HepG2 (cell line): Measurements from ENCODE around the gene PLD3. TPM values are rescaled to one million over a fixed set of nuclear protein-coding genes. Genes with fewer than 3 reads are reported as not detected.

Experiments used
- ATAC-seq: fragments of 200-7000 bp; cut with Tn5 transposase; 3 replicates; pipeline ENCODE4 v1.9.1; 2020; ENCODE audit warnings: mild to moderate bottlenecking, moderate library complexity
- BruUV-seq: library from RNA; stranded (reverse); fragments of 400-500 nt; replicated peaks from 2 replicates; lab custom pipeline; 2021; lab: Mats Ljungman, UMichigan
- CTCF ChIA-PET: fragments of 300-600 bp; formaldehyde crosslinking; extraction: SDS; loops from one replicate; lab custom pipeline; 2021; ENCODE audit warnings: low total read pairs, inconsistent platforms, low intra/inter-chr PET ratio; lab: Yijun Ruan, JAX
- POLR2A ChIA-PET: fragments of 350-600 bp; sonication (Branson Sonifier 250); formaldehyde crosslinking; loops from one replicate; lab custom pipeline; 2020; ENCODE audit warnings: antibody characterized with exemption, inconsistent platforms; lab: Yijun Ruan, JAX
- DNase-seq: peaks from one replicate; pipeline ENCODE4 v3.0.0-alpha.2; 2015; ENCODE audit warnings: low spot score
- FAIRE-seq: peaks from 3 replicates; lab custom pipeline; 2011; peaks lifted over from hg19 to GRCh38; lab: Jason Lieb, UNC
- H2AFZ ChIP-seq: one replicate; pipeline ENCODE4 v1.6.1; 2011; ENCODE audit warnings: low read length, inconsistent platforms
- H3K27ac ChIP-seq: fragments of 300-600 bp; 3 replicates; pipeline ENCODE4 v1.8.0; 2011; ENCODE audit warnings: mixed run types, mild to moderate bottlenecking, mixed read lengths, low read length, inconsistent platforms; ENCODE audit not compliant: insufficient read depth; ENCODE audit errors: extremely low read length
- H3K27me3 ChIP-seq, 2 experiments: fragments of 200-600 bp in 1 of 2; 2 replicates in 1 of 2; 3 replicates in 1 of 2; pipeline versions ENCODE4 v1.6.0 to v1.8.0; 2011; ENCODE audit warnings: low read length in 2 of 2, mild to moderate bottlenecking in 2 of 2, moderate library complexity in 2 of 2, inconsistent platforms in 1 of 2; ENCODE audit not compliant: insufficient read depth in 2 of 2, control insufficient read depth in 1 of 2
- H3K36me3 ChIP-seq, 2 experiments: fragments of 200-600 bp in 1 of 2; replicated peaks in 1 of 2; 2 replicates in 1 of 2; 3 replicates in 1 of 2; pipeline versions ENCODE4 v1.5.1 to v1.8.0; 2011; ENCODE audit warnings: low read length in 2 of 2, inconsistent platforms in 1 of 2; ENCODE audit not compliant: insufficient read depth in 2 of 2, control insufficient read depth in 1 of 2
- H3K4me1 ChIP-seq: 2 replicates; pipeline ENCODE4 v1.5.1; 2012; ENCODE audit warnings: low read length, inconsistent platforms; ENCODE audit not compliant: insufficient read depth
- H3K4me2 ChIP-seq: 2 replicates; pipeline ENCODE4 v1.6.0; 2011; ENCODE audit warnings: low read depth, low read length, inconsistent platforms
- H3K4me3 ChIP-seq, 3 experiments: fragments of 200-600 bp in 1 of 3; sonication (generic), shearing (Covaris generic) in 1 of 3; replicated peaks in 1 of 3; 2 replicates each; pipeline ENCODE4 v1.5.1; 2011 to 2016; ENCODE audit warnings: low read length in 3 of 3, inconsistent platforms in 2 of 3, low read depth in 2 of 3, mild to moderate bottlenecking in 2 of 3, control low read depth in 1 of 3, mixed read lengths in 1 of 3; ENCODE audit not compliant: insufficient read depth in 1 of 3
- H3K79me2 ChIP-seq: one replicate; pipeline ENCODE4 v1.6.1; 2011; ENCODE audit warnings: low read length, inconsistent platforms; ENCODE audit not compliant: insufficient read depth
- H3K9ac ChIP-seq: 2 replicates; pipeline ENCODE4 v1.6.0; 2011; ENCODE audit warnings: mild to moderate bottlenecking, low read depth, low read length, inconsistent platforms; ENCODE audit not compliant: insufficient read depth
- H3K9me3 ChIP-seq: 2 replicates; pipeline ENCODE4 v1.5.1; 2012; ENCODE audit warnings: mild to moderate bottlenecking, low read length
- H4K20me1 ChIP-seq: 2 replicates; pipeline ENCODE4 v1.6.0; 2011; ENCODE audit warnings: inconsistent platforms, mild to moderate bottlenecking, low read length, moderate library complexity; ENCODE audit not compliant: insufficient read depth
- FOSL2 ChIP-seq: sonication (generic); formaldehyde crosslinking; IDR thresholded peaks from 2 replicates; pipeline ENCODE4 v1.4.0; 2020; ENCODE audit warnings: missing genetic modification reagents
- KMT2B ChIP-seq: IDR thresholded peaks from 2 replicates; pipeline ENCODE4 v1.6.1; 2016; ENCODE audit warnings: missing genetic modification reagents, missing compliant biosample characterization
- LCORL ChIP-seq, 2 experiments: fragments of 450-650 bp in 1 of 2; sonication (generic) in 1 of 2; formaldehyde crosslinking in 1 of 2; IDR thresholded peaks; 2 replicates each; pipeline versions ENCODE4 v1.5.0 to v1.6.1; 2017 to 2020; ENCODE audit warnings: antibody characterized with exemption in 1 of 2, missing genetic modification reagents in 1 of 2
- MAFG ChIP-seq: sonication (generic); formaldehyde crosslinking; IDR thresholded peaks from 2 replicates; pipeline ENCODE4 v1.5.1; 2020; ENCODE audit warnings: mild to moderate bottlenecking, missing genetic modification reagents
- NCOA1 ChIP-seq: sonication (generic); formaldehyde crosslinking; IDR thresholded peaks from 2 replicates; pipeline ENCODE4 v1.9.0; 2021; ENCODE audit warnings: missing genetic modification reagents
- NPAS2 ChIP-seq: sonication (generic); formaldehyde crosslinking; IDR thresholded peaks from 2 replicates; pipeline ENCODE4 v1.8.0; 2022; ENCODE audit warnings: mild to moderate bottlenecking, missing genetic modification reagents, borderline replicate concordance
- PAF1 ChIP-seq: IDR thresholded peaks from 2 replicates; pipeline ENCODE4 v1.6.1; 2016; ENCODE audit warnings: missing genetic modification reagents, missing compliant biosample characterization
- POLR2A ChIP-seq, 2 experiments: IDR thresholded peaks; 2 replicates each; pipeline ENCODE4 v1.6.1; 2011; ENCODE audit warnings: low read depth in 2 of 2, low read length in 2 of 2, mild to moderate bottlenecking in 1 of 2, moderate library complexity in 1 of 2; ENCODE audit not compliant: insufficient read depth in 1 of 2
- RELA ChIP-seq: sonication (generic); formaldehyde crosslinking; IDR thresholded peaks from 2 replicates; pipeline ENCODE4 v1.4.0; 2020; ENCODE audit warnings: missing genetic modification reagents
- SNAI1 ChIP-seq: sonication (generic); formaldehyde crosslinking; IDR thresholded peaks from 2 replicates; pipeline ENCODE4 v1.5.0; 2020; ENCODE audit warnings: mild to moderate bottlenecking, missing genetic modification reagents, borderline replicate concordance
- YEATS4 ChIP-seq: sonication (generic); formaldehyde crosslinking; IDR thresholded peaks from 2 replicates; pipeline ENCODE4 v1.4.0; 2020; ENCODE audit warnings: missing genetic modification reagents, borderline replicate concordance
- ZBTB33 ChIP-seq: sonication (generic); formaldehyde crosslinking; IDR thresholded peaks from 2 replicates; pipeline ENCODE4 v1.4.0; 2020; ENCODE audit warnings: missing genetic modification reagents
- ZNF629 ChIP-seq: sonication (generic); formaldehyde crosslinking; conservative IDR thresholded peaks from 2 replicates; pipeline ENCODE4 v1.5.0; 2020; ENCODE audit warnings: missing genetic modification reagents
- ZNF784 ChIP-seq: sonication (generic); formaldehyde crosslinking; IDR thresholded peaks from 2 replicates; pipeline ENCODE4 v1.5.1; 2020; ENCODE audit warnings: missing genetic modification reagents, mild to moderate bottlenecking, borderline replicate concordance
- WGBS: methylation state at CpG from one replicate; pipeline ENCODE4 v1.1.6; 2017; ENCODE audit warnings: low lambda C conversion rate; 5-methylcytosine and 5-hydroxymethylcytosine counted together
- in situ Hi-C: cut with HindIII; loops from 2 replicates; pipeline ENCODE4 v1.10.0; 2017; ENCODE audit warnings: low pct_unique_long_range_greater_than_20kb; ENCODE audit not compliant: extremely low pct_ligation_motif_present
- intact Hi-C: fragments of 100-400 bp; cut with micrococcal nuclease; formaldehyde crosslinking; loops from one replicate; pipeline ENCODE4 v1.10.0; 2022; ENCODE audit not compliant: unreplicated experiment
- polyA plus RNA-seq, 8 experiments: library from polyadenylated mRNA; depleted of rRNA in 3 of 8; stranded (reverse) in 7 of 8; unstranded in 1 of 8; fragments of >200 nt; fragmentation: Illumina TruSeq in 4 of 8; extraction: Trizol in 4 of 8; gene quantifications; 2 replicates each; pipeline versions ENCODE4 v1.2.1 to v1.2.3, GENCODE V29; 2011 to 2016; ENCODE audit warnings: low read depth in 4 of 8, missing spikeins in 1 of 8, mixed read lengths in 1 of 8; ENCODE audit not compliant: insufficient read depth in 1 of 8
- total RNA-seq, 5 experiments: library from RNA; depleted of rRNA; stranded (reverse); fragments of >200 nt; fragmentation: Illumina TruSeq; extraction: Trizol; gene quantifications; 2 replicates each; pipeline ENCODE4 v1.2.3, GENCODE V29; 2016; ENCODE audit warnings: low read depth in 1 of 5
- TF ChIP-seq, protein P1 (sequence below): sonication (generic); formaldehyde crosslinking; IDR thresholded peaks from 2 replicates; pipeline ENCODE4 v1.9.0; 2022; ENCODE audit warnings: missing genetic modification reagents, mild to moderate bottlenecking, borderline replicate concordance

Gene PLD3
- total and polyA plus RNA-seq, 2 of the 13 experiments (the other 11 are each of a cell fraction or from before 2014, with no cell fraction given), result 45.7 to 164 TPM

- H3K27ac ChIP-seq, result no peak overlapping the region
- peaks cover 52% of the 10 kb centered on the region for H3K4me1 ChIP-seq
- H3K4me2 ChIP-seq, result 0 out of 2 replicates have a peak overlapping the region, but pooled peaks have one; percentile 11
- TF ChIP-seq ZBTB33, result no peak
- no peak for TF ChIP-seq YEATS4 (CRISPR knock-in tag)
- 0 out of 2 replicates have a peak, but pooled peaks have one; percentile 12 for TF ChIP-seq FOSL2 (CRISPR knock-in tag)
- peak; percentile 88 for TF ChIP-seq ZNF629 (CRISPR knock-in tag)
- TF ChIP-seq, all 625 proteins: peak for 2
- Histone ChIP-seq H3K36me3 (no peaks in the 10 kb centered on the region), H3K27me3 (peaks cover 2 to 27% of the 10 kb centered on the region in 2 experiments; a peak in 3 of 5 replicates), H3K9me3 (no peaks in the 10 kb centered on the region), H2AFZ (no peak overlapping the region), H3K4me3 (no peak overlapping the region), H3K9ac (no peak overlapping the region), H4K20me1 (no peaks in the 10 kb centered on the region), H3K79me2 (no peaks in the 10 kb centered on the region)
- no peak for ATAC-seq
- ChIA-PET POLR2A (interaction anchor here (1.6 to 3.6 kb wide), 2 partner anchors 9 kb away, joined by 4 to 14 read pairs; no protein-coding TSS in a partner anchor), CTCF (no interaction called here)
- FAIRE-seq, result no peak
- DNase-seq, result no peak
- BruUV-seq, result no TSS peak
- intact Hi-C loops (no loop called here), in situ Hi-C loops (no loop called here)
- WGBS, result 8% methylated on average over 6 of the region's 8 CpGs
Observed at GRCh38 chr19:40411958-40412499, 63.5 kb downstream of the PLD3 start.

DNA sequence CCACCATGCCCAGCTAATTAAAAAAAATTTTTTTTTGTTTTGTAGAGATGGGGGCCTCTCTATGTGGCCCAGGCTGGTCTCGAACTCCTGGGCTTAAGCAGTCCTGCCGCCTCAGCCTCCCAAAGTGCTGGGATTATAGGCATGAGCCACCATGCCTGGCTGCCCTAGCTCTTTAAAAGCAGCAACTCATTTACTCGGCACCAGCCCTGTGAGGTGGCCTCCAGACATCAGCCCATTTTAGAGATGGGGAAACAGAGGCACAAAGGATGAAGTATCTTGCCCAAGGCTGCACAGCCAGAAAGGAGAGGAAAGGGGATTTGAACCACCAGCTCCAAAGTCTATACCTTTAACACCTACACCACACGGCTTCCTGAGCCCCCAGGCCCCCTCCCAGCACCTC lies 64.4 kb downstream of the PLD3 start:
- Histone ChIP-seq H3K4me2 (no peak overlapping the region), H3K9ac (no peak overlapping the region), H3K4me3 (no peak overlapping the region), H4K20me1 (no peaks in the 10 kb centered on the region), H3K27me3 (peaks cover 2 to 27% of the 10 kb centered on the region in 2 experiments; a peak in 3 of 5 replicates), H3K27ac (no peak overlapping the region), H3K4me1 (peaks cover 59% of the 10 kb centered on the region), H3K9me3 (no peaks in the 10 kb centered on the region), H3K79me2 (no peaks in the 10 kb centered on the region), H2AFZ (no peak overlapping the region), H3K36me3 (no peaks in the 10 kb centered on the region)
- intact Hi-C loops (no loop called here), in situ Hi-C loops (no loop called here)
- DNase-seq, result no peak
- no peak for FAIRE-seq
- no TSS peak for BruUV-seq
- WGBS, result 52% methylated on average over 3 of the region's 4 CpGs
- ChIA-PET CTCF (no interaction called here), POLR2A (interaction anchor here (1.2 to 3.6 kb wide), 3 partner anchors 8 to 30 kb away, joined by 3 to 14 read pairs (median 4); no protein-coding TSS in a partner anchor)
- no peak for ATAC-seq
- no peak for TF ChIP-seq ZNF784 (CRISPR knock-in tag)
- TF ChIP-seq, protein P1, sequence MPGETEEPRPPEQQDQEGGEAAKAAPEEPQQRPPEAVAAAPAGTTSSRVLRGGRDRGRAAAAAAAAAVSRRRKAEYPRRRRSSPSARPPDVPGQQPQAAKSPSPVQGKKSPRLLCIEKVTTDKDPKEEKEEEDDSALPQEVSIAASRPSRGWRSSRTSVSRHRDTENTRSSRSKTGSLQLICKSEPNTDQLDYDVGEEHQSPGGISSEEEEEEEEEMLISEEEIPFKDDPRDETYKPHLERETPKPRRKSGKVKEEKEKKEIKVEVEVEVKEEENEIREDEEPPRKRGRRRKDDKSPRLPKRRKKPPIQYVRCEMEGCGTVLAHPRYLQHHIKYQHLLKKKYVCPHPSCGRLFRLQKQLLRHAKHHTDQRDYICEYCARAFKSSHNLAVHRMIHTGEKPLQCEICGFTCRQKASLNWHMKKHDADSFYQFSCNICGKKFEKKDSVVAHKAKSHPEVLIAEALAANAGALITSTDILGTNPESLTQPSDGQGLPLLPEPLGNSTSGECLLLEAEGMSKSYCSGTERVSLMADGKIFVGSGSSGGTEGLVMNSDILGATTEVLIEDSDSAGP (CRISPR knock-in tag), result no peak
- no peak for TF ChIP-seq RELA (CRISPR knock-in tag)
- no peak for TF ChIP-seq SNAI1 (CRISPR knock-in tag)
- TF ChIP-seq MAFG (CRISPR knock-in tag), result no peak
- no peak for TF ChIP-seq LCORL (IDR thresholded peaks at IDR 0.05)
- no peak for TF ChIP-seq LCORL (CRISPR knock-in tag; IDR thresholded peaks at IDR 0.05)
- no peak for TF ChIP-seq NCOA1 (CRISPR knock-in tag)
- no peak for TF ChIP-seq NPAS2 (CRISPR knock-in tag)
- TF ChIP-seq KMT2B, result no peak
- no peak for TF ChIP-seq PAF1 (CRISPR knock-in tag)
- TF ChIP-seq POLR2A (IDR thresholded peaks at IDR 0.05; ENCODE audit: insufficient read depth in 1 of 2, low read depth in 2 of 2, low read length in 2 of 2), result no peak
